GM12874 (cell line): ENCODE measurements around the gene OSER1.

Experiments used
- TF ChIP-seq, protein P1 (sequence below): IDR thresholded peaks from 2 replicates; pipeline ENCODE4 v1.5.1; 2011; ENCODE audit warnings: low read depth, mild to moderate bottlenecking, control low read depth, low read length, moderate library complexity; ENCODE audit not compliant: insufficient read depth

The OSER1 gene

GRCh38 chr20:44233436-44234016 lies 23.0 kb upstream of the OSER1 start:
- TF ChIP-seq, protein P1, sequence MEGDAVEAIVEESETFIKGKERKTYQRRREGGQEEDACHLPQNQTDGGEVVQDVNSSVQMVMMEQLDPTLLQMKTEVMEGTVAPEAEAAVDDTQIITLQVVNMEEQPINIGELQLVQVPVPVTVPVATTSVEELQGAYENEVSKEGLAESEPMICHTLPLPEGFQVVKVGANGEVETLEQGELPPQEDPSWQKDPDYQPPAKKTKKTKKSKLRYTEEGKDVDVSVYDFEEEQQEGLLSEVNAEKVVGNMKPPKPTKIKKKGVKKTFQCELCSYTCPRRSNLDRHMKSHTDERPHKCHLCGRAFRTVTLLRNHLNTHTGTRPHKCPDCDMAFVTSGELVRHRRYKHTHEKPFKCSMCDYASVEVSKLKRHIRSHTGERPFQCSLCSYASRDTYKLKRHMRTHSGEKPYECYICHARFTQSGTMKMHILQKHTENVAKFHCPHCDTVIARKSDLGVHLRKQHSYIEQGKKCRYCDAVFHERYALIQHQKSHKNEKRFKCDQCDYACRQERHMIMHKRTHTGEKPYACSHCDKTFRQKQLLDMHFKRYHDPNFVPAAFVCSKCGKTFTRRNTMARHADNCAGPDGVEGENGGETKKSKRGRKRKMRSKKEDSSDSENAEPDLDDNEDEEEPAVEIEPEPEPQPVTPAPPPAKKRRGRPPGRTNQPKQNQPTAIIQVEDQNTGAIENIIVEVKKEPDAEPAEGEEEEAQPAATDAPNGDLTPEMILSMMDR = no peak

DNA sequence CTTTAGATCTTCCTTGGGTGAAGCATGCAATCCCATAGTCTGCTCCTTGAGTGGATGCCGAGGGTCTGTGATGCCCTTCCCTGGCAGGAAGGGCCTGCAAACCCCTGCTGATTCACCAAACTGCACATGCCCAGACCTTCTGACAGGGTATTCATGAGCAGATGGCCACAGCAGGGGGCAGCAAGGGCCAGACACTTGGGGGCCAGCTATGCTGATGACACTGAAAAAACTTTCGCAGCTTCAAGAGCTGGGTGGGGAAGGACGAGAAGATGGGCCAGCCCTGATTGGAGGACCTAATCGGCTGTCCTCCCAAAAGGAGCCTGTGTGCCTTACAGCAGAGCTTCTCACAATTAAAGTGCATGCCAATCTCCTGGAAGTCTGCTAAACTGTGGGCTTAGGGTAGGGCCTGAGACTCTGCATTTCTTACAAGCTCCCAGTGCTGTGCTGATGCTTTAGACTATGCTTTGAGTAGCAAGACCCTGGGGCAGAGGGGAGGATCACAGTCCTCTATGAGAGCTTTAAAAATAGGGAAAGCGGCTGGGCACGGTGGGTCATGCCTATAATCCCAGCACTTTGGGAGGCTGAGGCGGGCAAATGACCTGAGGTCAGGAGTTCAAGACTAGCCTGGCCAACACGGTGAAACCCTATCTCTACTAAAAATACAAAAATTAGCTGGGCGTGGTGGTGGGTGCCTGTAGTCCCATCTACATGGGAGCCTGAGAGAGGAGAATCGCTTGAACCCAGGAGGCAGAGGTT lies 21.3 kb upstream of the OSER1 start:
- TF ChIP-seq, protein P1 = no peak

- TF ChIP-seq, protein P1 = no peak
These were observed 20.6 kb upstream of the OSER1 start for GRCh38 chr20:44231193-44231592.

DNA sequence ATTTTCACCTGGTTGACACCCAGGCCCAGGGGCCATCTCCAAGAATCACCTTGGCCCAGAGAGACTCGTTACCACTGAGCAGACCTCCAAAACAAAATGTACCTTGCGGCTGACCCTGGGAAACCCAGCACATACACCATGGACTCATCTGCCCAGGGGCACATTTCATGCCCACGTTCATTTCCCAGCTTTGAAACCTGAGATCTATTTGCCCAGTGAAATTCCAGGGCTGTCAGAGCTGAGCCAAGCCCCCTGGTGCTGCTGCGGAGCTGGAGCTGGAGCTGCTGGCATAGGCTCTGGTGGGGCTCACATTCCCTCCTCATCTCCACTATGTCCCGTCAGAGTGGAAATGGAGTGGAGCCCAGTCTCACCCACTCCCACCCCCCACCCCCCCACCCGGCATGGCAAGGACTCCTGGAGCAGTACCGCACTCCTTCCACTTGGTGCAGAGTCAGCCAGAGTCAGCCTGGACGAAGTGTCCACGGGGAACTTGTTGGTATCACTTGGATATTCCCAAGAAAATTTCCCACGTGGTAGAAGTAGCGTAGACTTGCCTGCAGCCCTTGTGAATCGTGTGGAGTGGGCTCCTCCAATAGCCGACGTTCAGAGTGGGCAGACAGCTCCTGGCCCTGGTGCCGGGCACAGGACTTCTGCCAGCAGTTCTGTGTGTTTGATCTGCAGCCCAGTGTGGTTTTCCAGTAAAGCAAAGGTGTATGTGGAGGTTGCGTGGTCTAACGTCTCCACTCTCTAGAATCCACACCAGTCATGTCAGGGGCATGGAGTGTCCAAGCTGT lies 18.1 kb upstream of the OSER1 start:
- TF ChIP-seq, protein P1 = no peak

DNA sequence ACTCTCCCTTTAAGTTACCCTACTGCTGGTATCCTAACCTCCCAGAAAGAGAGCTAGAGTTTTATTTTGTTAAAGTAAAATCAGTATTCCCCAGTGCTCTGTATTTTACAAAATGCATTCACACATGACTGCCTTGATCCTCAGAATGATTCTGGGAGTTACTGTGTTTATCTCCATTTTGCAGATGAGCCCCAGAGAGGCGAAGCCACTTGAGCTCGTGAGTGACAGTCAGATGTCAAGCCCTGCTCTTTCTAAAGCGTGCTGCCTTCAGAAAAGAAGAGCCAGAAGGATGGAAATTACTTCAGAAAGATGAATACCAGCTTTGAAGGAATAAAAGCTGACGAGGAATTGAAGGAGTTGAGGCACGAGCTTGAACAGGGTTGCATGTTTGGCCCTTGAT lies 14.1 kb upstream of the OSER1 start:
- TF ChIP-seq, protein P1 = no peak

GRCh38 chr20:44223721-44224120 lies 13.2 kb upstream of the OSER1 start:
- TF ChIP-seq, protein P1 = no peak

DNA sequence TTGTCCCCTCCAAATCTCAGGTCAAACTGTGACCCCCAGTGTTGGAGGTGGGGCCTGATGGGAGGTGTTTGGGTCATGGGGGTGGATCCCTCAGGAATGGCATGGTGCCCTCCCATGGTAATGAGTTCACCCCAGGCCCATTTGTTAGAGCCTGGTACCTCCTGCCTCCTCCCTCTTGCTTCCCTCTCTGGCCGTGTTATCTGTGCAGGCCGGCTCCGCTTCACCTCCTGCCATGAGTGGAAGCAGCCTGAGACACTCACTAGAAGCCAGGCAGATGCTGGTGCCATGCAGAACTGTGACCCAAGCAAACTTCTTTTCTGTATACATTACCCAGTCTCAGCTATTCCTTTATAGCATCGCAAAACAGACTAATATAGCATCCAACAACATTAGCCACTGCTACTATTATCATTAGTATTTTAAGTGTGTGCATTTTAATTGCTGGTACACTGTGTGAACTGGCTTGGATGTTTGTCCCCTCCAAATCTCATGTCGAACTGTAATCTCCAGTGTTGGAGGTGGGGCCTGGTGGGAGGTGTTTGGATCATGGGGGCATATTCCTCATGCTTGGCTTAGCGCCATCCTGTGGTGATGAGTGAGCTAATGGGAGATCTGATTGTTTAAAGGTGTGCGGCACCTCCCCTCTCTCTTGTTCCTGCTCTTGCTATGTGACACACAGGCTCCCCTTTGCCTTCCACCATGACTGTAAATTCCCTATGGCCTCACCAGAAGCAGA lies 12.2 kb upstream of the OSER1 start:
- TF ChIP-seq, protein P1 = no peak
